Activated CD4-positive, alpha-beta T cell treated with anti-CD3 and anti-CD28 coated beads for 1 hour (primary cell): Measurements from ENCODE around the gene ARMH1.
A peak's percentile ranks its signal among the peaks of the same experiment; 100 is the strongest.

ENCODE experiments used
- DNase-seq: peaks from one replicate; pipeline ENCODE4 v3.0.0-alpha.2; 2020

ARMH1 gene

DNA sequence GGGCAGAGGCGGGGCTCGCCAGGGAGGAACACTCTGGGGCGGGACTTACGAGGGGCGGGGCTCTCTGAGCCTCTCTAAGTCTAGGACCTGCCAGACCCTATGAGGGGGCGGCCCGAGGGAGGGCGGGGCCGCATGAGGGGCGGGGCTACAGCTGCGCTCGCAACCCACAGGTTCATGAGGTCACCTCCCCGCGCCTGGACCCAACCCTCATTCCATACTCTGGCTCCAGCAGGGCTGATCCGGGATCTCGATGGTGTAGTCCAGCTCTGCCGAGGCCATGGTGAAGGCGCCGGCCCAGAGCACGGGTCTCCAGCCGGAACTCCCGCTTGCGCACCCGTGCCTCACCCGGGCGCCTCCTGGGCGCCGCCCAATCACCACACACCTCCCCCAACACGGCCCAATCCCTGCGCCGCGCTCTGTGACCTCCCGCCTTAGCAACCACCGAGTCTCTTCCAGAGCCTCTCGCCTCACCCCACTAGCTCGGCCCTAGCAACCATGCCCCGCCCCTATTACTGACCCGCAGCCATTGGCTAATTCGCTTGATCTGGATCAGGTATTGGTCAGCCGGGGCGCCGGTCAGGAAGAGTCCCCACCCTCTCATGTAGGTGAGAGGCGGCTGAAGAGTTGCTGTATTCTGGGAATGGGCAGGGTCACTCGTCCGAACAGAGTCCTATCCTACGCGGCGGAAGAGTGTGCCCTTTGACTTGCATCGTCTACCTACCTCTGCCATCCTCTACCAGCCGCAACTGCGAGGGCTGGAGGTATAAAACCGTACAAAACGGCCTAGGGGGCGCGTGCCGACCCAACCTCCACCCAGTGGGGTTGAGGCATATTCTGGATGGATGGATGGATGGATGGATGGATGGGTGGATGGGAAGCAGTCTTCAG, at the start of gene ARMH1, which contains the start of gene TMEM53:
ARMH1 (plus strand) TSS at position 602 of the 888 bp plus-strand sequence. CDS start 14,984 bp downstream, outside the sequence.
TMEM53 (minus strand) TSS at position 369 of the 888 bp plus-strand sequence; CDS start at position 279, 90 bp downstream.
- peak; percentile 92 for DNase-seq

DNA sequence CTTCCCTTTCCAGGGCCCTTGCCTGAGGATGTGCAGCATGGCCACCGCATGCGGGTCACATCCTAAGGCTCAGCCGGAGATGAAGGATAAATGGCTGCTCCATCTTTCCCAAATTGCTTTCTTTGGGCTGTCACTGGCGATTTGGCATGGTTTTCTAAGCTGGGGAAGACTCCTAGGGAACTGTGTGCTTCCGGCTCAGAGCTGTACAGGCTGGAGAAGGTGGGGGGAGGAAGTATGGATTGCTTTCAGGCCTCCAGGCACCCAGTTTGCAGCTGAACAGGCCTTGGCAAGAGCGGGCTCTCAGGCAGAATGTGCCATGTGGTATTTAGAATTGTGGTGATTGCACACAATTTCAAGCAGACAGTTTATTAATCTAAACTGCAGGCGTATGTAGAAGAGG, 49.2 kb upstream of the ARMH1 start:
- no peak for DNase-seq

DNA sequence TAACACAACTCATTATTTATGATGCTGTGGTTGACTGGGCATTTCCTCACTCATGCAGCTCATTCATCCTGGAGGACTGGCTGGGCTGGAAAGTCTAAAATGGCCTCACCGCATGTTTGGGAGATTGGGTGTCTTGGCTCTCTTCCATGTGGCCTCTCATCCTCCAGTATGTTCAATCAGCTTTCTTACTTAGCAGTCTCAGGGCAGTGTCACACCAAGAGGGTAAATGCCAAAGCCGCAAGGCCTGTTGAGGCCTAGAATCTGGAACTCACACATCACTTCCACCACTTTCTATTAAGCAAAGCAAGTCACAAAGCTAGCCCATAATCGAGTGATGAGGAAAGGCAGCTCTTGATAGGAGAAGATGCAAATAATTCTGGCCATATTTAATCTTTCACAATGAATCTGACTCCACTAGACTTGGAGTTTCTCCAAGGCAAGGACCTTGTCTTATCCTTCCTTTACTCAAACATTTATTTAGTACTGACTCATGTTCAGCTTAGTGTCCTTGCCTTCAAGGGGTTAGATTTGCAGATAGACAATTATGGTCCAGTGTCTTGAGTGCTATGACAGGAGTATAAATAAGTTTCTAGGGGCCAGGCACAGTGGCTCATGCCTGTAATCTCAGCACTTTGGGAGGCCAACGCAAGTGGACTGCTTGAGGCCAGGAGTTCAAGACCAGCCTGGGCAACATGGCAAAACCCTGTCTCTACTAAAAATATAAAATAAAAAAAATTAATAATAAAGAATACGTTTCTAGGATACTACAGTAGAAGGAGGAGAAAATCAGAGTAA, 45.4 kb upstream of the ARMH1 start:
- no peak for DNase-seq

DNA sequence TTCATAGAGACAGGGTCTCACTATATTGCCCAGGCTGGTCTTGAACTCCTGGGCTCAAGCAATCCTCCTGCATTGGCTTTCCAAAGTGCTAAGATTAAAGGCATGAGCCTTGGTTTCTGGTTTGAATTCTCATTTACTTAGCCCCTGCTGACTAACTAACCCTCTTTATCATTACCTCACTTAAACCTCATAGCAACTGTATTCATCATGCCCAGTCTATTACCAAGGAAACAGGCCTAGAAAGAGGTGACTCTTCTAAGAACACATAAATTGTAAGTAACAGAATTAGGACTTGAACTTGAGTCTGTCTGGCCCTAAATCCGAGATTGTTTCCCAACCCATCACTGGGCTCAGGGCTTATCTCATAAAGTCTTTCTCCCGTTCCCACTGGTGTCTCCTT, 44.4 kb upstream of the ARMH1 start:
- DNase-seq: no peak

DNA sequence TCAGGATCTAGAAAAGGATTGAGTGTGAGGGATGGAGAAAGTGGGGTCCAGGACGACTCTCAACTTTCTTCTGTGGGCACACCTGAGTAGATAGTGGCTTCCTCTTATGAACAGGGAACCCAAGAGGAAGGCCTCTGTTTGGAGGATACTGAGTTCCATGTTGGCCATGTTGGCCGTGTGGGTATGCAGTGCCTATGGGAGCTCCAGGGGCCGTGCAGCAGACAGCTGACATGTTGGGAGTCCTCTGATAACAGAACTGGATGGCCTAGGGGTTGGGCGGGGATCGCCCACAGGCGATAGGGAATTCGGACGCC, 43.2 kb upstream of the ARMH1 start:
- no peak for DNase-seq

DNA sequence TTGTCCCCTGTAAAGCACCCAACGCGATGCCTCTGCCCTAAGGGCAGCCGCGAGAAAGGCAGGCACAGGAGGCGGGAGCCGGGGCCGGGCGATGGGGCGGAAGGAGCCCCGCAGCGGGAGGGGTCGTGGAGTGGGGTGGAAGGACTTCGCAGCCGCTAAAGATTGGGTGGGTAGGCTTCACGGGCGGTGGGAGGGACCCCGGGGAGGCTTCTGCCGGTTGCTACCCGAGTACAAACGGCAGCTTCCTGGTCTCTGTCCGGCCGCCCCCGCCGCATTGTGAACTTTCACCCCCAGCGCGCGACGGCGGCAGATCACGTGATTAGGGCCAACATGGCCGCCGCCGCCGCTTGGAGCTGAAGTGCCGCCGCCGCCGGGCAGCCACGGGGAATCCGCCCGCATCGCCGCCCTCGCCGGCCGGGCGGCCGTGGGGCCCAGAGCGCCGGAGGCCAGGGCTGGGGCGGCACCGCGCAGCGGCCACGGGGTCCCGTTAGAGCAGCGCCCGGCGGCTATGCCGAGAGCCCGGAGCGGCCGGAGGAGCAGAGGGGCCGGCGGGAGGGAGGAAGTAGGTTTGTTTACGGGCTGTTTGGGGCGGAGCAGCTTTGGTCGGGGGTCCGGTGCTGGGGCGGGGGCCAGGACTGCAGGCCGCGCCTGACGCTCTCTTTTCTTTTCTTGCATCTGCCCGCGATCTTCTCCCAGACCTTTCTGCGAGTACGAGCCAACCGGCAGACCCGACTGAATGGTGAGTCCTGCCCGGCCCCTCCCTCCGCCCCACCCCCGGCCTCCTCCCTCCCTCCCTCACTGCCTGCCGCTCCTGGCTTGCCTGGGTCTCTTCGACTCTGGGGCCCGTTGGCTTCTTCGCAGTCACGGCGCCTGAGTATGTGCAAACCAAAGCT, 42.6 kb upstream of the ARMH1 start:
- peak; percentile 84 for DNase-seq

DNA sequence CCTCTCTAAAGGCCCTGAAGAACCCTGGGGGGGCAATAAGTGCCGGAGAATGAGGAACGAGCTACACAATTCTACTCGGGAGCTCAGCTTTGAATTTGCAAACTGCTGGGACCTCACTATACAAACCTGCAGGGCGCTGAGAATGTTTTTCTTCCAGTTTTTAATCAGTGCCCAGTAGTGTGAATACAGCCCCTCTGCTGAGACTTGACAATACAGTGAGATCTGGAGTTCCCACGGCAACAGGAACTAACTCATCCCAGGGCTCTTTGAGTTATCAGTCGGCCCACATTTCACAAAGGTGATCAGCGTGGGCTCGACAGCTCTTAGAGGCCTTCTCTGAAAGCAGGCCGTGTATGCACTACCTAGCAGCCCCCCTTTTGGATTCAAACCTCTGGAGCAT, 41.9 kb upstream of the ARMH1 start:
- no peak for DNase-seq

DNA sequence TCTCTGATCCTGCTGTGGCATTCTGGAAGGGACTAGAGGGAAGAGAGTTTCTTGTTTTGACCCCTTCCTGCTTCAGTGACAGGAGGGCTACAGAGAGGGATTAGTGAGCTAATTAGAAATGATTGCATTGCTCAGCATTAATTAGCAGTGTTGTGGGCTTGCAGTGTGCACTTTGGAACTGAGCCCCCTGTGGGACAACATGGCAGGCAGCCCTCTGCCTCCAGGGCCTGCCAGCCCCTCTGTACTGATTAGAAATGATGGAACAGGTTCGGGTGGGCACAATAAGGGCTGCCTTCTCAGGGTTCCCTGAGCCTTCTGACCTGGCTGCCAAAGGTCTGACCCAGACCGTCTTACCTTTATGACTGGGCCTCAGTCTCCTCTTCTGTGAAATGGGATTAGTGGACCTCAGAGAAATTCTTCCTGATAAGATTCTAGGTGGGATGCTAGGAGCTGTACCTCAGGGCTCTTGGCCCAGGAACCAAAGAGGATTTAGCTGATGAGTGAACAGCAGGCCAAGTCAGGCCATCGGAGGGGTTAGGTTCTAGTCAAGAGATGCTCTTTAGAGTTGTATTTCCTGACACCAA, 39.8 kb upstream of the ARMH1 start:
- no peak for DNase-seq

DNA sequence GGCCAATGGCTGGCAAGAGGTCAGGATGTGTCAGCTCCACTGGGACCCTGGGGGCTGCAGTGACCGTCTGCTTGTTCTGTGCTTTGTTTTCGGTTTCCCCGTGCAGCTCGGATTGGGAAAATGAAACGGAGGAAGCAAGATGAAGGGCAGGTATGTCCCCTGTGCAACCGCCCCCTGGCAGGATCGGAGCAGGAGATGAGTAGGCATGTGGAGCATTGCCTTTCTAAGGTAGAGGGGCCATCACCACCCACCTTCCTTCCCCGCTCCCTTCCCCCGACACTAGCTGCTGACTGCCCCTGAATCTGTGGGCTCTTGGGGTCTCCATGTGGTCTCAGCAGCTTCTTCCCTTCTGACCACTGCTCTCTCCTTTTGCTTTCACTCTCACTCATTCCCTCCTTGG, 39.1 kb upstream of the ARMH1 start:
- DNase-seq: no peak

DNA sequence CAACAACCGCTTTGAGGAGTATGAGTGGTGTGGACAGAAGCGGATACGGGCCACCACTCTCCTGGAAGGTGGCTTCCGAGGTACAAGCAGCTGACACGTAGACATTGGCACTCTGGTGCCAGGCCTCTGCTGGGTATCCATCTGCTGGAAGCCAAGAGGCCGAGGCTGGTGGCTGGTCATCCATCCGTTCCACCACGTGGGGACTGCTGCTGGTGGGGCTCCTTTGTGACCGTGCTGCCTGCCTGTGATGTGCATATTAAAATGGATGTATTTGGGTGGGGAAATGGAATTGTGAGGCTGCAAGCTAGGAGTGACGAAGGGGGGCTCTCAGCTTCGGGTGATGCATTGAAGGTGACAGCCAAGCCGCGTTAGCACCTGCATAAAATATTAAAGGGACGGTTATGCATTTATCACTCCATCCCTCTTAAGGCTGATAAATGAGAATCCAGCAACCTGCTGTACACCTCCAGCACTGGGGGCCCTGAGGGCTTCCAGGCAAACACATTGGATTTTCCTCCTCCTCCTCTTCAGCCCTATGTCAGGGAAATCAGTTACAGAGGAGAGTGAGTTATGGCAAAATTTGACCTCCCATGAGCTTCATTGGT, 38.3 kb upstream of the ARMH1 start:
- no peak for DNase-seq

DNA sequence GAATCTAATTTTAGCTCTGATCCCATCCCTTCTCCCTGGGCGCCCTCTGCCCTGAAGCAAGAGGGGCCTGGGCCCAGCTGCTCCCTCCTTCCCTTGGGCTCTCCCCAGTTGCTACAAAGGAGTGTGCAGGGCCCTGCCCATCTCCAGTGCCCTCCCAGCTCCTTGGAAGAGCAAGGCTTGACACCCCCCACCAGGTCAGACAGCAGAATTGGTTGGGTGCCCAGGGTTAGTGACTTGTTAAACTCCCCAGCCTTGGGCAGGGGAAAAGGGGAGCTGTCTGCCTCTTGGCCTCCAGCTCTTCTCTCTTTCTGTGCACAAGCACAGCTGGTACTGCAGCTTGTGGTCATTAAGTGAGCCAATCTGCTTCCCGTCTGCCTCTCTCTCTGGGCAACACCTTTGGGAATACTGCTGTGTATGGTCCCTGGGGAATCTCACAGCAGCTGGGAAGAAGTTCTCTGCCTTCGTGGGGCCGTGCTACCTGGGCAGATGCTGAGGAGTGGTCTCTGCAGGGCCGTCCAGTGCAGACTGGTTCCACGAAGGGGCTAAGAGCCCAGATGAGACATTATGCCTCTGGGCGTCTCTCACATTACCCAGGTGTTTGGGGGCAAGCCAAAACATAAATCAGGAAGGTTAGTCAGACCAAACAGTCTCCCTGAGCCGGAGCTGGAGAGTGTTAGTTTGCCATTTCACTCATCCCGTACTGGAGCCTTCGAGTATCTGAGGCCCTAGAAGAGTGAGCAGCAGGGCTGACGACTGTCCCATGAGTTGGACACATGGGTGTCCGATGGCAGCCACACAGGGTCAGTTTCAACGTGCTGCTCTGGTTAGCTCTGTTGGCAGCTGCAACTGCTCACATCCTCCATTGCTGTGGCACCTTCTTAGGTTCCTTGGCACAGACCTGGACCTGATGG, 37.6 kb upstream of the ARMH1 start:
- no peak for DNase-seq

DNA sequence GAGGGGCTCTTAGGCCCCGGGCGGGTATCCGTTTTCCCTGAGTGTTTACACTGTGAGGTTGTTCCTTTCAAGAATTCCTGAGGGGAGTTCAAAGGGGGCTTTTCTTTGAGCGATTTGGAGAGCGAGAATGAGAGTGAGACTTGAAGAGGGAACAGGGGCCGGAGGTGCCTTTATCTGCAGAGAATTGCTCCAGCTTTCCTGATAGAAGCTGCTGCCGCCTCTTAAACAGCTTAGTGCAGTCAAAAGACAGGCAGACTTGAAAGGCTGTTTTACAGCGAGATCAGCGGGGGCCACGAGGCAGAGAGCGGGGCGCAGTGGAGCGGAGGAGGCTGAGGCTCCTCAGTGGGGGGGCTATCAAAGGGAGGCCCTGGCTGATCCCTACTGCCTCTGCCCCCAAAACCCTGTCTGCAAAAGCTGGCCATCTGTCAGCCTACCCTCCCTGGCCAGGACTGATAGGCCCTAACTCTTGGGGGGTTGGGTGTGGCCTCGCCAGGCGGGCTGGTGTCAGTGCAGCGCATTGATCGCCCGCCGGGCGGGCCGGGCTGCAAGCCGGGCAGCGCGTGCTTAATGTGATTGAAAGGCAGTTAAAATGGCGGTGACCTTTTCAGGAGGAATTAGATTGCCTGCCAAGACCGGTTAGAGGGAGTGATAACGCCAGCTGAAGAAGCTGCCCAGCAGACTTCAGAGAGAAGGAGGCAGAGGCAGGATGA, 36.7 kb upstream of the ARMH1 start:
- no peak for DNase-seq

DNA sequence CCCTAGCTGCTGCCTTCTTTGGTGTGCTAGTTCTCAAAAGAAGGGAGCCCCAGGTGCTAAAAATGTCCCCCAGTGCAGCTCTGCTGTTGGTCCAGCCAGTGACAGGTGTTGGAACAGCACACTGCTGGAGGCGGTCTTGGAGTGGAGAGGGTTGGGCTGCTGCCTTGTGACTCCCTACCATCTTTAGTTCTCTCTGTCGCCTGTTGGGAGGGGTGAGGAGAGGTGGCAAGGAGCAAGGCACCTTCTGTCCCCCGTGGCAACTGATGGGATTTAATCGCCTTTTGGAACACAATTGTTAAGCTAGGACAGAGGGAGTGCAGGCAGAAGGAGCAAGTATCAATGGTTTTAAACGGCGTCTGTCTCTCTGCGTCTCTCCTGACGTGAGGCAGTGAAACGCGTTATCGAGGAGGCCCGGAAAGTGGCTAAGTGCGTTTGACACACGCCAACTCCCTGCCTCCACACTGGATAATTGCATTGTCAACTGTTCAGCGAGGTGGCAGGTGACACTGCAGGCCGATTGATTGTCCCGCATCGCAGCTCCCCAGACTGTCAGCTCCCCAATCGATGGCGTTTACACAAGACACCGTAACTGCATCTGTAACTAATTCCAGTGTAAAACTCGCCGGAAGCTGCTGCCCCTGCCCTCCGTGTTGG, 34.2 kb upstream of the ARMH1 start:
- no peak for DNase-seq

DNA sequence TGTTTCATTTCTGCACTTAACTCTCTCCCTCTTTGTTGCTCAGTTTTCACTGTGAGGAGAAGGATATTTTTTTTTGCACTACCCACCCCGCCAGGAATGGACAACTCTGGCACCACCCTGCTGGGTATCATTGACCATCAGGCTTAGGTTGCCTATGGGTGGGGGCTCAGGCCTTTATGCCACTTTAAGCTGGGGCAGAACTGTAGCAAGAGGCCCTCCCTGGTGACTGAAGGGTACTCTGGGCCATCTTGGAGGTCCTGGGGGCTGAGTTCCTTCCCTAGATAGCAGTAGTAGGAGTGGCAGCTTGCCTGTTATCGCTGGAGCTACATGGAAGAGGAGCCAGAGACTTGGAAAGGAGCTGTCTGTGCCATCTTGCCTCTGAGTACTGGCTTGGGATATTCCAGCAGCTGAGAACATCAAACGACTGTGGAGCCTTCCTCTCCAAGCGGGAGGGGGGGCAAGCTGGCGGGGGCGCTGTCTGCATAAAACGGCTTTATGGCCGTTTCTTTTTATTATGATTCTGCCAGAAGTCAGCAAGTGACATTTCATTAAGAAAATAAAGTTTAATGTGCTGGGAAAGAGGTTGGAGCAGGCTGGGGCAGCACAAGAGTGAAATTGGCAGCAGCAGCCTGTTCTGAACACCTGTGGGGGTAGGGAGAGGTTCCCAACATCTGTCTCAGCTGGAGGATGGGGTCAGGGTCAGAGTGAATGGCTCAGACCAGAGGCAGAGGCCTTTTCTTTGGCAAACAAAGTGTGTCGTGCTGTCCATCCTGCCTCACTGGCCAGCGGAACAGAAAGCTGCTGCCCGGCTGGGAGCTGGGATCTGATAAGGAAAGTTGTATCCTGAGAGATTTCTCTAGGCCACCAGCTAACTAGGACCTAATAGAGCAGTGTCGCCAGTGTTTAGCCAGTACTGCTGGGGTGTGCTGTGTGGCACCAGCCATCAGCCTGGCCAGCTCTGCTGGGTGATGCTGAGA, 33.1 kb upstream of the ARMH1 start:
- DNase-seq: no peak

DNA sequence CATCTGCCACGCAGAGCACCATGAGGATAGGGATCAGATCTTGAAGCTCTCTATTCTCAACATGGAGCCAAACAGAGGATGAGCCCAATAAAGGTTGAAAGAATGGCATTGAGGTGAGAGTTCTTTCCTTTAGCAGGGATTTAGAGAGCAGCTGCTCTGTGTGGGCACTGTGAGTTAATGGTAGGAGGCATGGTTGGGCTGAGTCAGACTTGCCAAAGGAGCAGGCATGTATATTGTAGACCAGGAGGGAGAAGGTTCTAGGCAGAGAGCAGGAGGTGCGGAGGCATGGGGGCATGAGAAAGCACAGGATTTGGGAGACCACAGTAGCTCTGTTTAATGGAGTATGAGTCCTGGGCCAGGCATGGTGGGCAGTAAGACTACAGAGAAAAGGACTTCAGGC, 32.3 kb upstream of the ARMH1 start:
- no peak for DNase-seq

DNA sequence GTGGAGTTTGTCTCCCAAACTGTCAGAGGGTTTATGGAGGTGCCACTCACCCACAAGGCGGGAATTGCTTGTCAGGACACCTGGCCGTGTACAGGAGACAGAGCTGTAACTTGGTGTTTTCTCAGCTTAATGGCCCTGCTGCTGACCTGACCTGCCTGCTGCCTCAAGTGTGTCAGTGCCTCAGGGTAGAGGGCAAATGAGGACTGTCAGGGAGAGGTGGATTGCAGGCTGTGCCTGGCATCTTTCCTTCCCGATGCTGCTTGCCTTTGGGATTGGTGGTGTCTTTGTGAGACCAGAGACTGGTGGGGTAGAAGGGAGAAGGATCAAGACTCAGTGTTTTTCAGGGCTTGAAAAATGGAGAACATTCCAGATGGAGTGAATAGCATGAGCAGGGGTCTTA, 31.6 kb upstream of the ARMH1 start:
- no peak for DNase-seq

DNA sequence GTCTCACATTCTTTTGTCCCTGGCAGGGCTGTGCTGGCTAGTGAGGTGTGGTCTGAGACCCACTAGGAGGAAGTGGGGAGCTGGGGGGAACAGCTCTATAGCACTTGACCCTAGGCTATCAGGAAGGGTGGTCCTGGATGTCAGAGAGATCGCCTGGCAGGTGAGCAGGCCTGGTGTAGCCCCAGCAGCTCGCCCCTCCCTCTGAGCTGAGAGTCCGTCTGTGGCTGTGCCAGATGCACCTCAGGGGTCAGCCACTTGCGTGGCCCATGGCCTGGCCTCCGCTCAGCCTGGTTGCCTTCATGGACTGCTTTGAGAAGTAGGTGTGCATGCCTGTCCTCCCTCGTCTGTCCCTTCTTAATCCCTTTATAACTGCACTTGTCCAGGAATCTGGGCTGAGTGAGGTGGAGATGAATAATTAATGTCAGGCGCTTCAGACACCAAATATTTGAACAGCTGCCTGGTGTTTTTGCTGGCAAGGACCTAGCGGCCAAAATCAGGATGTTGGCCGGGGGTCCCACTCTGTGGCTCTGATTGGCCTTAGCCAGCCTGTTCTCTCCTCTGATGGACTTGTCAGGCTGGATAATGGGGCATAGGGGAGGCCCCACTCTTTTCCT, 30.7 kb upstream of the ARMH1 start:
- DNase-seq: no peak

DNA sequence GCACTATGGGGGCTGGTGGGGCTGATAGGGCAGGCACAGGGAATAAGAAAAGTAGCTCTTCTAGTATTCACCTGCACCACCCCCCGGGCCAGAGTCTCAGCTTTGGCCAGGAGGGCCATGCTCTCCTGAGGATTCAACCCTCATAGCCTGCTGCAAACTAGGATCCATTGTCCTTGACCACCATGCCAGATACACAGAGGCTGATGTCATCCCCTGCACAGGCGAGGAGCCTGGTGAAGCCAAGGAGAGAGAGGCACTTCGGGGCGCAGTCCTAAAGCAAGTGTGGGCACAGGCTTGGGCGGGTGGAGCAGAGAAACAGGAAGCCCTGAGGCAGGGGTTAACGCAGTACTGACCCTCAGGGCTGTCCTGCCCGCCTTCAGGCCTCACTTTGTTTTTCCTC, 29.7 kb upstream of the ARMH1 start:
- no peak for DNase-seq
